Mucosa of descending colon (tissue), 3 donors: ENCODE measurements around the gene BACE1. TPM values are rescaled to one million over a fixed set of nuclear protein-coding genes. Genes with fewer than 3 reads are reported as not detected.

Experiments used
- ATAC-seq: fragments of 200-7000 bp; cut with Tn5 transposase; one replicate; pipeline ENCODE4 v1.9.1; 2020; ENCODE audit warnings: mild to moderate bottlenecking, moderate library complexity
- DNase-seq, 3 donors: peaks; one replicate each; pipeline ENCODE4 v3.0.0-alpha.2; 2020
- H3K36me3 ChIP-seq: fragments of 200-600 bp; one replicate; pipeline ENCODE4 v1.8.0; 2021; ENCODE audit warnings: low read depth, mild to moderate bottlenecking
- H3K4me1 ChIP-seq: fragments of 200-600 bp; one replicate; pipeline ENCODE4 v1.8.0; 2021; ENCODE audit warnings: low read depth, mild to moderate bottlenecking
- H3K4me3 ChIP-seq: fragments of 200-600 bp; one replicate; pipeline ENCODE4 v1.8.0; 2021; ENCODE audit warnings: mild to moderate bottlenecking
- H3K9me3 ChIP-seq: fragments of 200-600 bp; one replicate; pipeline ENCODE4 v1.8.0; 2021; ENCODE audit warnings: mild to moderate bottlenecking
- CTCF ChIP-seq: fragments of 200-600 bp; IDR thresholded peaks from one replicate; pipeline ENCODE4 v1.8.0; 2022; ENCODE audit warnings: antibody characterized with exemption, mild to moderate bottlenecking
- intact Hi-C, 2 donors: fragments of 100-400 bp; cut with DNase I in 1 of 2; cut with micrococcal nuclease in 1 of 2; formaldehyde crosslinking; loops; one replicate each; pipeline versions ENCODE4 v1.11.0 to v1.11.1; 2022; cut with DNase I, micrococcal nuclease
- total RNA-seq, 3 donors: library from RNA; stranded (reverse); fragmentation: NEBNext Ultra II Directional in 2 of 3; extraction: Animal tissue kit (Norgen Biotek cat#: 25700) in 2 of 3; gene quantifications; one replicate each; pipeline versions ENCODE4 v1.2.1 to v1.2.4, GENCODE V29; 2021 to 2023
- donor health status: DM: no; HTN: no; CAD: no; lungs with moderate emphysema.
- donor health status: DM: no; HTN: no; CAD: no.
- donor health status: DM: no; HTN: yes; CAD: no.

BACE1 gene
- total RNA-seq, 3 donors from 2014 or later = 7.8 to 23.0 (median 10.2) TPM

GRCh38 chr11:117299351-117300282, 16.4 kb downstream of the BACE1 start:
- Histone ChIP-seq H3K4me1 (no peaks in the 10 kb centered on the region), H3K9me3 (no peaks in the 10 kb centered on the region), H3K36me3 (no peaks in the 10 kb centered on the region), H3K4me3 (no peak overlapping the region)
- no peak for TF ChIP-seq CTCF
- intact Hi-C loops = no loop called here
- DNase-seq = no peak
- peak; percentile 6 for ATAC-seq

GRCh38 chr11:117298195-117298594, 17.9 kb downstream of the BACE1 start:
- no peaks in the 10 kb centered on the region for H3K36me3 ChIP-seq
- no peaks in the 10 kb centered on the region for H3K9me3 ChIP-seq
- H3K4me1 ChIP-seq = no peaks in the 10 kb centered on the region
- DNase-seq (no peak), ATAC-seq (no peak)
- no peak for TF ChIP-seq CTCF
- intact Hi-C loops = no loop called here
- no peak overlapping the region for H3K4me3 ChIP-seq

GRCh38 chr11:117296881-117297280, 19.2 kb downstream of the BACE1 start:
- intact Hi-C loops = no loop called here
- DNase-seq (no peak), ATAC-seq (no peak)
- TF ChIP-seq CTCF = no peak
- Histone ChIP-seq H3K4me3 (no peak overlapping the region), H3K9me3 (no peaks in the 10 kb centered on the region), H3K36me3 (no peaks in the 10 kb centered on the region), H3K4me1 (no peaks in the 10 kb centered on the region)

- no peaks in the 10 kb centered on the region for H3K9me3 ChIP-seq
- DNase-seq (no peak), ATAC-seq (no peak)
- TF ChIP-seq CTCF = no peak
- H3K36me3 ChIP-seq = no peaks in the 10 kb centered on the region
- H3K4me1 ChIP-seq = no peaks in the 10 kb centered on the region
- intact Hi-C loops = no loop called here
- no peak overlapping the region for H3K4me3 ChIP-seq
These were observed 20.5 kb downstream of the BACE1 start for GRCh38 chr11:117295438-117296137.

- no peak for ATAC-seq
- intact Hi-C loops = no loop called here
- no peak overlapping the region for H3K4me3 ChIP-seq
- H3K4me1 ChIP-seq = no peaks in the 10 kb centered on the region
- no peak for DNase-seq
- no peaks in the 10 kb centered on the region for H3K9me3 ChIP-seq
- TF ChIP-seq CTCF = no peak
- H3K36me3 ChIP-seq = no peaks in the 10 kb centered on the region
These were observed 23.4 kb downstream of the BACE1 start for GRCh38 chr11:117292616-117293015.
